GM21619 (cell line): ENCODE data around the gene GPX5.
"Not testable (repeated sequence)": the region's sequence is repeated elsewhere in the genome, so short reads cannot be mapped to it uniquely, and the experiment has no call there.

Experiments used
- ATAC-seq: cut with Tn5 transposase; IDR thresholded peaks from one replicate; pipeline ENCODE4 v1.9.1; 2021; ENCODE audit not compliant: unreplicated experiment

Gene GPX5

GRCh38 chr6:28525496-28526039, at the start of gene GPX5:
Gene GPX5, plus strand, starts transcription at chr6:28525881. Its CDS starts 133 bp downstream, at chr6:28526014.
- ATAC-seq = no peak

GRCh38 chr6:28478518-28478917, 47.2 kb upstream of the GPX5 start:
- no peak for ATAC-seq

GRCh38 chr6:28480253-28480932, 45.3 kb upstream of the GPX5 start:
- ATAC-seq = no peak

GRCh38 chr6:28485482-28485881, 40.2 kb upstream of the GPX5 start:
- ATAC-seq = no peak

GRCh38 chr6:28486533-28486932, 39.1 kb upstream of the GPX5 start:
- ATAC-seq = no peak

GRCh38 chr6:28486988-28487742, 38.5 kb upstream of the GPX5 start:
- ATAC-seq = no peak

GRCh38 chr6:28488916-28489365, 36.7 kb upstream of the GPX5 start:
- no peak for ATAC-seq

- ATAC-seq = peak; percentile 71
Measured at GRCh38 chr6:28489366-28490204, 36.1 kb upstream of the GPX5 start.

GRCh38 chr6:28490205-28490890, 35.3 kb upstream of the GPX5 start:
- ATAC-seq = no peak

- no peak for ATAC-seq
Measured at GRCh38 chr6:28491984-28492317, 33.7 kb upstream of the GPX5 start.

- ATAC-seq = no peak
Measured at GRCh38 chr6:28496099-28496779, 29.4 kb upstream of the GPX5 start.

- ATAC-seq = no peak
Measured at GRCh38 chr6:28497306-28497705, 28.4 kb upstream of the GPX5 start.

- ATAC-seq = no peak
Measured at GRCh38 chr6:28497893-28498292, 27.8 kb upstream of the GPX5 start.

- ATAC-seq = no peak
Measured at GRCh38 chr6:28501259-28501658, 24.4 kb upstream of the GPX5 start.

GRCh38 chr6:28502136-28502535, 23.5 kb upstream of the GPX5 start:
- not testable (repeated sequence) for ATAC-seq

- ATAC-seq = not testable (repeated sequence)
Measured at GRCh38 chr6:28502709-28503305, 22.9 kb upstream of the GPX5 start.

- ATAC-seq = no peak
Measured at GRCh38 chr6:28505733-28506132, 19.9 kb upstream of the GPX5 start.

- ATAC-seq = no peak
Measured at GRCh38 chr6:28506807-28507475, 18.7 kb upstream of the GPX5 start.

- ATAC-seq = no peak
Measured at GRCh38 chr6:28511628-28512300, 13.9 kb upstream of the GPX5 start.
